WTC11 (cell line): ENCODE data around the gene PRF1. TPM values are rescaled to one million over a fixed set of nuclear protein-coding genes. Genes with fewer than 3 reads are reported as not detected.

Source experiments
- ATAC-seq: fragments of 200-7000 bp; cut with Tn5 transposase; 2 replicates; pipeline ENCODE4 v1.10.0; 2021; ENCODE audit warnings: mild to moderate bottlenecking, moderate library complexity
- CTCF ChIA-PET: fragments of 300-600 bp; sonication (Branson Sonifier 250); formaldehyde crosslinking; loops from one replicate; lab custom pipeline; 2021; ENCODE audit warnings: antibody characterized with exemption; lab: Charles Lee
- POLR2A ChIA-PET: fragments of 350-600 bp; sonication (Branson Sonifier 250); formaldehyde crosslinking; loops from one replicate; lab custom pipeline; 2021; ENCODE audit warnings: antibody characterized with exemption; lab: Charles Lee
- DNase-seq: peaks from one replicate; pipeline ENCODE4 v3.0.0; 2021; ENCODE audit warnings: low spot score
- H3K27ac Mint-ChIP-seq: 2 replicates; pipeline ENCODE4 v1.8.0; 2021; ENCODE audit warnings: mixed read lengths
- H3K27me3 Mint-ChIP-seq: 2 replicates; pipeline ENCODE4 v1.8.0; 2021; ENCODE audit warnings: low read depth, mild to moderate bottlenecking, moderate library complexity, mixed read lengths
- H3K36me3 Mint-ChIP-seq: 2 replicates; pipeline ENCODE4 v1.8.0; 2021; ENCODE audit warnings: mixed read lengths
- H3K4me1 Mint-ChIP-seq: 2 replicates; pipeline ENCODE4 v1.8.0; 2022; ENCODE audit warnings: mixed read lengths
- H3K4me3 Mint-ChIP-seq: 2 replicates; pipeline ENCODE4 v1.8.0; 2021; ENCODE audit warnings: mild to moderate bottlenecking, moderate library complexity, mixed read lengths
- H3K9me3 Mint-ChIP-seq: 2 replicates; pipeline ENCODE4 v1.8.0; 2021; ENCODE audit warnings: mixed read lengths
- ETV6 ChIP-seq: sonication (generic); formaldehyde crosslinking; IDR thresholded peaks from 2 replicates; pipeline ENCODE4 v1.8.1; 2022; ENCODE audit warnings: mild to moderate bottlenecking, missing genetic modification reagents
- HMGA2 ChIP-seq: fragments of 250-450 bp; sonication (Bioruptor Pico); IDR thresholded peaks from 2 replicates; pipeline ENCODE4 v1.4.0; 2021; ENCODE audit warnings: mild to moderate bottlenecking, moderate library complexity
- MXD4 ChIP-seq: fragments of 250-450 bp; sonication (Bioruptor Pico); IDR thresholded peaks from 2 replicates; pipeline ENCODE4 v1.8.0; 2021; ENCODE audit warnings: mild to moderate bottlenecking, moderate library complexity, borderline replicate concordance
- ZNF121 ChIP-seq: sonication (generic); formaldehyde crosslinking; IDR thresholded peaks from 2 replicates; pipeline ENCODE4 v1.8.0; 2023; ENCODE audit warnings: missing genetic modification reagents
- total RNA-seq: library from RNA; stranded (reverse); gene quantifications from 3 replicates; pipeline ENCODE4 v1.2.3, GENCODE V29; 2021
- TF ChIP-seq, protein P1 (sequence below): fragments of 250-450 bp; sonication (Bioruptor Pico); conservative IDR thresholded peaks from 2 replicates; pipeline ENCODE4 v1.9.0; 2021; ENCODE audit warnings: mild to moderate bottlenecking
- TF ChIP-seq, protein P2 (sequence below): sonication (generic); formaldehyde crosslinking; IDR thresholded peaks from 2 replicates; pipeline ENCODE4 v1.8.0; 2022; ENCODE audit warnings: missing genetic modification reagents
- TF ChIP-seq, protein P3 (sequence below): sonication (generic); formaldehyde crosslinking; IDR thresholded peaks from 2 replicates; pipeline ENCODE4 v1.8.1; 2023; ENCODE audit warnings: mild to moderate bottlenecking, missing genetic modification reagents
- TF ChIP-seq, protein P4 (sequence below): sonication (generic); formaldehyde crosslinking; IDR thresholded peaks from 2 replicates; pipeline ENCODE4 v1.8.0; 2023; ENCODE audit warnings: mild to moderate bottlenecking, missing genetic modification reagents
- TF ChIP-seq, protein P5 (sequence below): sonication (generic); formaldehyde crosslinking; IDR thresholded peaks from 2 replicates; pipeline ENCODE4 v1.8.0; 2022; ENCODE audit warnings: mild to moderate bottlenecking, missing genetic modification reagents

PRF1 gene
- total RNA-seq, 1 experiment from 2014 or later: 0.11 TPM

DNA sequence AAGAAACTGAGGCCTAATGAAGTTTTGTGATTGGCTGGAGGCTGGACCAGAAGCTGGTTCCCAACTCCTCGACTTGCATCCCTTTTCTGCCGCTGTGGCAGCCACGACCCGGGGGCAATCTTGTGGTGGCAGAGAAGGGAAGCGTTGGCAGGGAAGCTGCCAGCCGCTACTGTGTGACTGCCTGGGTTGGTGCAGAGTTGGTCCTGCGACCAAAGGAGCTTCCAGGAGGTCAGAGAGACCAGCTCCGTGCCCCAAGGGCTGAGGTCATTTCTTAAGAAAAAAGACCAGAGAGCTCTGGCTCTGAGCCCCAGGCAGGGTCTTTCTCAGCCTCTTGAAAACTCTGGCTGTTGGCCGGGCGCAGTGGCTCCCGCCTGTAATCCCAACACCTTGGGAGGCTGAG is 47.2 kb downstream of the PRF1 start:
- DNase-seq: no peak
- H3K36me3 Mint-ChIP-seq: peaks cover 22% of the 10 kb centered on the region
- no peak for ATAC-seq
- ChIA-PET CTCF (no interaction called here), POLR2A (no interaction called here)
- no peak overlapping the region for H3K27ac Mint-ChIP-seq
- peaks cover 25% of the 10 kb centered on the region for H3K4me1 Mint-ChIP-seq
- H3K9me3 Mint-ChIP-seq: no peaks in the 10 kb centered on the region
- no peak for TF ChIP-seq MXD4 (CRISPR knock-in tag)
- no peaks in the 10 kb centered on the region for H3K27me3 Mint-ChIP-seq
- H3K4me3 Mint-ChIP-seq: no peak overlapping the region

DNA sequence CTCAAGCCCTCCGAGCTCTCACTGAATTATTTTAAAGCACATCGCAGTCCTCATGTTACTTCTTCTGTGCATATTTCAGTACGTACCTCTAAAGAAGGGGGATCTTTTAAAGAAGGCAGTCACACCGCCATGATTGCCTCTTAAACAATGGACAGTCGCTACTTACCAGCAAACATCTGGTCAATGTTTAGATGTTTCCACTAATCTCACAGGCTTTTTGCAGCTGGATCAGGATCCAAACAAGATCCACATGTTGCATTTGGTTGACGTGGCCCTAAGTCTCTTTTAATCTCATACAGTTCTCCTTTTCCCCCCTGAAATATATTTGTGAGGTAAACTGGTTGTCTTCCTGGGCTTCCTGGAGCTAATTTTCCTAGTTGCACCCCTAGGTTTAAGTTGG is 50.0 kb downstream of the PRF1 start:
- ChIA-PET POLR2A (no interaction called here), CTCF (interaction anchor here (1.1 to 1.5 kb wide), 2 partner anchors 8 to 12 kb away, joined by 3 to 6 read pairs; no protein-coding TSS in a partner anchor)
- ATAC-seq (no peak), DNase-seq (no peak)
- H3K9me3 Mint-ChIP-seq: no peaks in the 10 kb centered on the region
- peaks cover 9% of the 10 kb centered on the region; the same call in 1 of the 2 replicates for H3K4me1 Mint-ChIP-seq
- TF ChIP-seq, protein P1, sequence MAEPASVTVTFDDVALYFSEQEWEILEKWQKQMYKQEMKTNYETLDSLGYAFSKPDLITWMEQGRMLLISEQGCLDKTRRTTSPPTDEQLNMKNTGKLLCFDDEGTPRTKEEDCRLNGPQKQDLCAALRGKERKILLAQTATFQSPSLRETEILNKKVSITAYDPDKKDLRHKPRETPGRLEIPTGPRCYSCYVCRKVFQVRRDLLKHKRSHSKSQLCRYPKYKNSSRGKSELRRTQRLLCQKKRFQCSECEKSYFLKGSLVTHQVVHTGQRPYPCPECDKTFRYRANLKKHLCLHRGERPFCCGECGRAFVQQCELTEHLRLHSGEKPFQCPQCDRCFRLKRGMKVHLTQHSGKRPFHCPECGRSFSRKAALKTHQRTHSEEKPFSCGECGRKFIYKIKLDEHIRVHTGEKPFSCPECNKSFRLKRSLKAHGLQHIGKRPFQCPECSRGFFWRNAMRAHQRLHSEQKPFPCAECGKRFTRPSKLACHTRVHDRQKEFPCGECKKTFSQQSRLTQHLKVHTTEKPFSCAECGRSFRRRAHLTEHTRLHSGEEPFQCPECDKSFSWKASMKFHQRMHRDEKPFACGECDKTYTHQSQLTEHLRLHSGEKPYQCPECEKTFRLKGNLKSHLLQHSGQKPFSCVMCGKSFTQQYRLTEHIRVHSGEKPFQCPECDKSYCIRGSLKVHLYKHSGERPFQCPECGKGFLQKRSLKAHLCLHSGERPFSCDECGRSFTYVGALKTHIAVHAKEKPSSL (CRISPR knock-in tag): no peak
- TF ChIP-seq, protein P2, sequence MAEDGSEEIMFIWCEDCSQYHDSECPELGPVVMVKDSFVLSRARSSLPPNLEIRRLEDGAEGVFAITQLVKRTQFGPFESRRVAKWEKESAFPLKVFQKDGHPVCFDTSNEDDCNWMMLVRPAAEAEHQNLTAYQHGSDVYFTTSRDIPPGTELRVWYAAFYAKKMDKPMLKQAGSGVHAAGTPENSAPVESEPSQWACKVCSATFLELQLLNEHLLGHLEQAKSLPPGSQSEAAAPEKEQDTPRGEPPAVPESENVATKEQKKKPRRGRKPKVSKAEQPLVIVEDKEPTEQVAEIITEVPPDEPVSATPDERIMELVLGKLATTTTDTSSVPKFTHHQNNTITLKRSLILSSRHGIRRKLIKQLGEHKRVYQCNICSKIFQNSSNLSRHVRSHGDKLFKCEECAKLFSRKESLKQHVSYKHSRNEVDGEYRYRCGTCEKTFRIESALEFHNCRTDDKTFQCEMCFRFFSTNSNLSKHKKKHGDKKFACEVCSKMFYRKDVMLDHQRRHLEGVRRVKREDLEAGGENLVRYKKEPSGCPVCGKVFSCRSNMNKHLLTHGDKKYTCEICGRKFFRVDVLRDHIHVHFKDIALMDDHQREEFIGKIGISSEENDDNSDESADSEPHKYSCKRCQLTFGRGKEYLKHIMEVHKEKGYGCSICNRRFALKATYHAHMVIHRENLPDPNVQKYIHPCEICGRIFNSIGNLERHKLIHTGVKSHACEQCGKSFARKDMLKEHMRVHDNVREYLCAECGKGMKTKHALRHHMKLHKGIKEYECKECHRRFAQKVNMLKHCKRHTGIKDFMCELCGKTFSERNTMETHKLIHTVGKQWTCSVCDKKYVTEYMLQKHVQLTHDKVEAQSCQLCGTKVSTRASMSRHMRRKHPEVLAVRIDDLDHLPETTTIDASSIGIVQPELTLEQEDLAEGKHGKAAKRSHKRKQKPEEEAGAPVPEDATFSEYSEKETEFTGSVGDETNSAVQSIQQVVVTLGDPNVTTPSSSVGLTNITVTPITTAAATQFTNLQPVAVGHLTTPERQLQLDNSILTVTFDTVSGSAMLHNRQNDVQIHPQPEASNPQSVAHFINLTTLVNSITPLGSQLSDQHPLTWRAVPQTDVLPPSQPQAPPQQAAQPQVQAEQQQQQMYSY (CRISPR knock-in tag): no peak
- TF ChIP-seq ETV6 (CRISPR knock-in tag) (no peak), HMGA2 (CRISPR knock-in tag) (no peak), ZNF121 (no peak)
- TF ChIP-seq, protein P3, sequence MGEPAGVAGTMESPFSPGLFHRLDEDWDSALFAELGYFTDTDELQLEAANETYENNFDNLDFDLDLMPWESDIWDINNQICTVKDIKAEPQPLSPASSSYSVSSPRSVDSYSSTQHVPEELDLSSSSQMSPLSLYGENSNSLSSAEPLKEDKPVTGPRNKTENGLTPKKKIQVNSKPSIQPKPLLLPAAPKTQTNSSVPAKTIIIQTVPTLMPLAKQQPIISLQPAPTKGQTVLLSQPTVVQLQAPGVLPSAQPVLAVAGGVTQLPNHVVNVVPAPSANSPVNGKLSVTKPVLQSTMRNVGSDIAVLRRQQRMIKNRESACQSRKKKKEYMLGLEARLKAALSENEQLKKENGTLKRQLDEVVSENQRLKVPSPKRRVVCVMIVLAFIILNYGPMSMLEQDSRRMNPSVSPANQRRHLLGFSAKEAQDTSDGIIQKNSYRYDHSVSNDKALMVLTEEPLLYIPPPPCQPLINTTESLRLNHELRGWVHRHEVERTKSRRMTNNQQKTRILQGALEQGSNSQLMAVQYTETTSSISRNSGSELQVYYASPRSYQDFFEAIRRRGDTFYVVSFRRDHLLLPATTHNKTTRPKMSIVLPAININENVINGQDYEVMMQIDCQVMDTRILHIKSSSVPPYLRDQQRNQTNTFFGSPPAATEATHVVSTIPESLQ (CRISPR knock-in tag): no peak
- TF ChIP-seq, protein P4, sequence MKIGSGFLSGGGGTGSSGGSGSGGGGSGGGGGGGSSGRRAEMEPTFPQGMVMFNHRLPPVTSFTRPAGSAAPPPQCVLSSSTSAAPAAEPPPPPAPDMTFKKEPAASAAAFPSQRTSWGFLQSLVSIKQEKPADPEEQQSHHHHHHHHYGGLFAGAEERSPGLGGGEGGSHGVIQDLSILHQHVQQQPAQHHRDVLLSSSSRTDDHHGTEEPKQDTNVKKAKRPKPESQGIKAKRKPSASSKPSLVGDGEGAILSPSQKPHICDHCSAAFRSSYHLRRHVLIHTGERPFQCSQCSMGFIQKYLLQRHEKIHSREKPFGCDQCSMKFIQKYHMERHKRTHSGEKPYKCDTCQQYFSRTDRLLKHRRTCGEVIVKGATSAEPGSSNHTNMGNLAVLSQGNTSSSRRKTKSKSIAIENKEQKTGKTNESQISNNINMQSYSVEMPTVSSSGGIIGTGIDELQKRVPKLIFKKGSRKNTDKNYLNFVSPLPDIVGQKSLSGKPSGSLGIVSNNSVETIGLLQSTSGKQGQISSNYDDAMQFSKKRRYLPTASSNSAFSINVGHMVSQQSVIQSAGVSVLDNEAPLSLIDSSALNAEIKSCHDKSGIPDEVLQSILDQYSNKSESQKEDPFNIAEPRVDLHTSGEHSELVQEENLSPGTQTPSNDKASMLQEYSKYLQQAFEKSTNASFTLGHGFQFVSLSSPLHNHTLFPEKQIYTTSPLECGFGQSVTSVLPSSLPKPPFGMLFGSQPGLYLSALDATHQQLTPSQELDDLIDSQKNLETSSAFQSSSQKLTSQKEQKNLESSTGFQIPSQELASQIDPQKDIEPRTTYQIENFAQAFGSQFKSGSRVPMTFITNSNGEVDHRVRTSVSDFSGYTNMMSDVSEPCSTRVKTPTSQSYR: no peak
- TF ChIP-seq, protein P5, sequence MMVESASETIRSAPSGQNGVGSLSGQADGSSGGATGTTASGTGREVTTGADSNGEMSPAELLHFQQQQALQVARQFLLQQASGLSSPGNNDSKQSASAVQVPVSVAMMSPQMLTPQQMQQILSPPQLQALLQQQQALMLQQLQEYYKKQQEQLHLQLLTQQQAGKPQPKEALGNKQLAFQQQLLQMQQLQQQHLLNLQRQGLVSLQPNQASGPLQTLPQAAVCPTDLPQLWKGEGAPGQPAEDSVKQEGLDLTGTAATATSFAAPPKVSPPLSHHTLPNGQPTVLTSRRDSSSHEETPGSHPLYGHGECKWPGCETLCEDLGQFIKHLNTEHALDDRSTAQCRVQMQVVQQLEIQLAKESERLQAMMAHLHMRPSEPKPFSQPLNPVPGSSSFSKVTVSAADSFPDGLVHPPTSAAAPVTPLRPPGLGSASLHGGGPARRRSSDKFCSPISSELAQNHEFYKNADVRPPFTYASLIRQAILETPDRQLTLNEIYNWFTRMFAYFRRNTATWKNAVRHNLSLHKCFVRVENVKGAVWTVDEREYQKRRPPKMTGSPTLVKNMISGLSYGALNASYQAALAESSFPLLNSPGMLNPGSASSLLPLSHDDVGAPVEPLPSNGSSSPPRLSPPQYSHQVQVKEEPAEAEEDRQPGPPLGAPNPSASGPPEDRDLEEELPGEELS (CRISPR knock-in tag): no peak
- H3K36me3 Mint-ChIP-seq: peaks cover 26% of the 10 kb centered on the region
- H3K27ac Mint-ChIP-seq: no peak overlapping the region
- H3K4me3 Mint-ChIP-seq: no peak overlapping the region
- H3K27me3 Mint-ChIP-seq: no peaks in the 10 kb centered on the region
